Neuronal stem cell (in vitro differentiated cells): ENCODE data around the gene TMEM134.

Source experiments
- DNase-seq: peaks from one replicate; pipeline ENCODE4 v3.0.0-alpha.2; 2013; ENCODE audit warnings: low spot score
- H2AFZ ChIP-seq: one replicate; pipeline ENCODE4 v1.6.1; 2013; ENCODE audit warnings: mild to moderate bottlenecking, low read length, inconsistent platforms
- H2AK5ac ChIP-seq: 2 replicates; pipeline ENCODE4 v1.6.1; 2013; ENCODE audit warnings: low read depth, mild to moderate bottlenecking, inconsistent platforms, low read length, moderate library complexity, mixed read lengths
- H2BK120ac ChIP-seq: 2 replicates; pipeline ENCODE4 v1.6.1; 2013; ENCODE audit warnings: low read depth, mild to moderate bottlenecking, inconsistent platforms, low read length, moderate library complexity, mixed read lengths
- H2BK12ac ChIP-seq: one replicate; pipeline ENCODE4 v1.6.1; 2013; ENCODE audit warnings: low read length, inconsistent platforms
- H2BK15ac ChIP-seq: 2 replicates; pipeline ENCODE4 v1.6.1; 2013; ENCODE audit warnings: mild to moderate bottlenecking, low read length, inconsistent platforms, mixed read lengths
- H2BK5ac ChIP-seq: one replicate; pipeline ENCODE4 v1.6.1; 2013; ENCODE audit warnings: inconsistent platforms, mild to moderate bottlenecking, low read length, moderate library complexity
- H3K14ac ChIP-seq: one replicate; pipeline ENCODE4 v1.6.1; 2013; ENCODE audit warnings: low read length, inconsistent platforms
- H3K18ac ChIP-seq: 2 replicates; pipeline ENCODE4 v1.6.1; 2013; ENCODE audit warnings: low read length, inconsistent platforms
- H3K23ac ChIP-seq: 2 replicates; pipeline ENCODE4 v1.6.1; 2013; ENCODE audit warnings: low read depth, mild to moderate bottlenecking, mixed read lengths, low read length, inconsistent platforms; ENCODE audit not compliant: poor library complexity
- H3K27ac ChIP-seq: replicated peaks from 3 replicates; pipeline ENCODE4 v1.5.1; 2013; ENCODE audit warnings: low read length, inconsistent platforms
- H3K27me3 ChIP-seq, 3 experiments: 2 replicates each; pipeline ENCODE4 v1.6.1; 2013; ENCODE audit warnings: low read length in 3 of 3, mild to moderate bottlenecking in 2 of 3, inconsistent platforms in 1 of 3, low read depth in 1 of 3, mixed read lengths in 1 of 3, moderate library complexity in 1 of 3; ENCODE audit not compliant: control insufficient read depth in 3 of 3, insufficient read depth in 3 of 3
- H3K36me3 ChIP-seq, 2 donors: replicated peaks in 1 of 2; 2 replicates each; pipeline ENCODE4 v1.6.1; 2013; ENCODE audit warnings: low read length in 2 of 2; ENCODE audit not compliant: control insufficient read depth in 2 of 2, insufficient read depth in 2 of 2
- H3K4ac ChIP-seq: 2 replicates; pipeline ENCODE4 v1.6.1; 2013; ENCODE audit warnings: inconsistent platforms, mild to moderate bottlenecking, low read length, moderate library complexity
- H3K4me1 ChIP-seq, 2 donors: 1 replicate in 1 of 2; 2 replicates in 1 of 2; pipeline ENCODE4 v1.6.1; 2013; ENCODE audit warnings: low read length in 2 of 2, low read depth in 1 of 2; ENCODE audit not compliant: control insufficient read depth in 2 of 2, insufficient read depth in 1 of 2
- H3K4me2 ChIP-seq: one replicate; pipeline ENCODE4 v1.6.1; 2013; ENCODE audit warnings: mild to moderate bottlenecking, low read length, inconsistent platforms; ENCODE audit not compliant: insufficient read depth, poor library complexity, severe bottlenecking
- H3K4me3 ChIP-seq, 2 donors: 2 replicates each; pipeline ENCODE4 v1.5.1; 2013; ENCODE audit warnings: low read length in 2 of 2, mild to moderate bottlenecking in 2 of 2, inconsistent platforms in 1 of 2, moderate library complexity in 1 of 2
- H3K79me1 ChIP-seq: one replicate; pipeline ENCODE4 v1.6.1; 2013; ENCODE audit warnings: low read depth, mild to moderate bottlenecking, inconsistent platforms, low read length, moderate library complexity
- H3K9ac ChIP-seq: one replicate; pipeline ENCODE4 v1.6.1; 2013; ENCODE audit warnings: mild to moderate bottlenecking, low read depth, low read length, inconsistent platforms; ENCODE audit not compliant: poor library complexity
- H3K9me3 ChIP-seq, 2 donors: replicated peaks in 1 of 2; 2 replicates each; pipeline versions ENCODE3 to v1.6.1; 2013; ENCODE audit warnings: low read length in 2 of 2, mild to moderate bottlenecking in 2 of 2, inconsistent platforms in 1 of 2, low read depth in 1 of 2, mixed read lengths in 1 of 2, moderate library complexity in 1 of 2; ENCODE audit not compliant: control insufficient read depth in 2 of 2, insufficient read depth in 1 of 2
- H4K8ac ChIP-seq: one replicate; pipeline ENCODE4 v1.6.1; 2013; ENCODE audit warnings: low read depth, mild to moderate bottlenecking, inconsistent platforms, low read length, moderate library complexity
- H4K91ac ChIP-seq: one replicate; pipeline ENCODE4 v1.6.1; 2013; ENCODE audit warnings: low read length, low read depth, mild to moderate bottlenecking, inconsistent platforms; ENCODE audit not compliant: poor library complexity
- WGBS, 2 donors: extraction: QIAGEN DNeasy Blood & Tissue Kit; methylation state at CpG; one replicate each; pipeline ENCODE4 v1.1.7; 2013; ENCODE audit warnings: missing lambda C conversion rate in 2 of 2, mixed read lengths in 1 of 2; ENCODE audit not compliant: insufficient read length in 2 of 2, insufficient replicate concordance in 1 of 2; ENCODE audit errors: extremely low coverage in 2 of 2; 5-methylcytosine and 5-hydroxymethylcytosine counted together

Gene TMEM134

GRCh38 chr11:67456068-67456705 lies 12.9 kb downstream of the TMEM134 start:
- Histone ChIP-seq H4K8ac (no peak overlapping the region), H2BK5ac (no peak overlapping the region), H2AFZ (peak overlapping the region; percentile 45), H3K4me1 (peaks cover 0 to 5% of the 10 kb centered on the region in 2 donors), H3K4me3 (no peak overlapping the region), H3K4ac (no peak overlapping the region), H3K18ac (peak overlapping the region; percentile 57), H2AK5ac (peak overlapping the region; percentile 81), H3K23ac (no peak overlapping the region), H3K27me3 (no peaks in the 10 kb centered on the region), H2BK120ac (no peak overlapping the region), H3K9me3 (no peaks in the 10 kb centered on the region), H2BK15ac (no peak overlapping the region), H4K91ac (no peak overlapping the region), H3K27ac (no peak overlapping the region), H3K4me2 (no peak overlapping the region), H3K14ac (no peak overlapping the region), H3K79me1 (peaks cover 2% of the 10 kb centered on the region), H3K9ac (no peak overlapping the region), H3K36me3 (no peaks in the 10 kb centered on the region), H2BK12ac (no peak overlapping the region)
- no peak for DNase-seq
- no CpG with 5 or more reads among the region's 25 CpGs for WGBS, 2 donors

GRCh38 chr11:67455054-67455453 lies 14.0 kb downstream of the TMEM134 start, which contains the start of gene CABP4:
TSS of gene CABP4 (plus strand) at chr11:67455354. CDS start at chr11:67455424, 70 bp downstream.
- Histone ChIP-seq H3K23ac (no peak within 1 kb of the TSS), H3K4me1 (peaks cover 5 to 13% of the 10 kb centered on the region in 2 donors), H3K4me2 (no peak within 1 kb of the TSS), H2AK5ac (peak within 1 kb of the TSS; percentile 82), H3K9ac (no peak within 1 kb of the TSS), H3K4me3 (no peak within 1 kb of the TSS), H4K8ac (no peak within 1 kb of the TSS), H3K4ac (no peak within 1 kb of the TSS), H2BK120ac (no peak within 1 kb of the TSS), H2AFZ (peak within 1 kb of the TSS; percentile 45), H3K14ac (no peak within 1 kb of the TSS), H3K27me3 (no peaks in the 10 kb centered on the region), H3K36me3 (no peaks in the 10 kb centered on the region), H3K9me3 (no peaks in the 10 kb centered on the region), H2BK5ac (peak within 1 kb of the TSS; percentile 21), H3K79me1 (peaks cover 2% of the 10 kb centered on the region), H3K27ac (no peak within 1 kb of the TSS), H3K18ac (peak within 1 kb of the TSS; percentile 57), H2BK15ac (peak within 1 kb of the TSS; percentile 56), H4K91ac (no peak within 1 kb of the TSS), H2BK12ac (peak within 1 kb of the TSS; percentile 30)
- no peak for DNase-seq
- no CpG with 5 or more reads among the region's 3 CpGs for WGBS, 2 donors

DNA sequence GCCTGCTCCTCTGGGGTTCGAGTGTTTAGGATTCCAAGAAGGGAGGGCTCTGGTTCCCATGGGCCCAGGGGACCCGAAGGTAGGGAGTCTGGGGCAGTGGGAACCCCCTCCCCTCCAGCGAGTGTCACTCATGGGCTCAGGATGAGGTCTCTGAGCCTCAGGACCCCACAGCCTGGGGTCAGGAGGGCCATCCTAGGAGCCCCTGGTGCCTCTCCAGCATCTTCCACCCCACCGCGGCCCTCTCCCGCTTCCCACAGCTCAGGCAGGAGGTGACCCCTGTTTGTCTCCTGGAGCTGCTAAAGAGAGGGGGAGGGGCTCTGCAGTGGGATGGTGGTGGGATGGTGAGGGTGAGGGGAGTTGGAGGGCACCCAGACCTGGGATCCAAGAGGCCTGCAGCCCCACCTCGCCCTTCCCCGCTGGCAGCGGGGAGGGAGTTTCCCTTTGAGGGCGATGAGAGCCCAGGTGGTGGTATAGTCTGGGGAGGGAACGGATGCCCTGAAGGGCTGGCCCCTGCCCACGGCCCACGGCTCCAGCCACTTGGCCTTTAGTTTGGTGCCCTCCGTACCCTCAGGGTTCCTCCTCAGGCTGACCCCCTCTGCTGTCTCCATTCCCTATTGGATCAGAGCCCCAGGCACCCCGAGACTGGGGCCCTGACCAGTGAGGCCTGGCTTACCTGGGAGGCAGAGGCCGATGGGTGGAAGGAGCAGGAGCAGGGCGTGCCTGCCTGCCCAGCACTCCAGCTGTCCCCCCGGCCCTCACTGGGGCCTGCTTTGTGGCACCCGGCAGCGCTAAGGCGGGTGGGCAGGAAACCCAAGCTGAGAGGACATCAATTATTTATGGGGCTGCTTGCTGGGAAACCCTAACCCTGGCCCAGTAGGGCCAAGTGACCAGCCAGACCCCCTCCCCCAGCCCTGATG lies 15.0 kb downstream of the TMEM134 start:
- Histone ChIP-seq H4K8ac (no peak overlapping the region), H4K91ac (no peak overlapping the region), H2BK5ac (peak overlapping the region; percentile 21), H3K27ac (no peak overlapping the region), H3K79me1 (peaks cover 2% of the 10 kb centered on the region), H3K18ac (no peak overlapping the region), H3K27me3 (no peaks in the 10 kb centered on the region), H3K4me1 (peaks cover 5 to 15% of the 10 kb centered on the region in 2 donors), H2BK15ac (peak overlapping the region; percentile 15), H3K14ac (no peak overlapping the region), H2AK5ac (peak overlapping the region; percentile 82), H3K4me2 (no peak overlapping the region), H2AFZ (no peak overlapping the region), H2BK120ac (no peak overlapping the region), H3K23ac (no peak overlapping the region), H3K4ac (no peak overlapping the region), H2BK12ac (no peak overlapping the region), H3K36me3 (no peaks in the 10 kb centered on the region), H3K9ac (no peak overlapping the region), H3K9me3 (no peaks in the 10 kb centered on the region), H3K4me3 (no peak overlapping the region)
- DNase-seq, result no peak
- no CpG with 5 or more reads among the region's 21 CpGs for WGBS, 2 donors
